H1 (cell line): Measurements from ENCODE around the gene TSHR.

ENCODE experiments used
- EZH2 ChIP-seq: fragments of 200-600 bp; sonication (generic); IDR thresholded peaks from 2 replicates; pipeline ENCODE4 v1.7.1; 2012; ENCODE audit warnings: low read depth, mild to moderate bottlenecking, moderate library complexity, low read length, inconsistent platforms; ENCODE audit not compliant: severe bottlenecking
- FOSL1 ChIP-seq: IDR thresholded peaks from 2 replicates; pipeline ENCODE4 v1.6.1; 2011; ENCODE audit warnings: mild to moderate bottlenecking, low read depth, low read length, moderate library complexity; ENCODE audit not compliant: insufficient read depth
- JUND ChIP-seq: IDR thresholded peaks from 2 replicates; pipeline ENCODE4 v1.6.1; 2011; ENCODE audit warnings: mild to moderate bottlenecking, improper control_type of control experiment, low read length
- POLR2A ChIP-seq, 2 experiments: IDR thresholded peaks; 1 replicate in 1 of 2; 2 replicates in 1 of 2; pipeline ENCODE4 v1.6.1; 2011; ENCODE audit warnings: low read depth in 2 of 2, low read length in 2 of 2, mild to moderate bottlenecking in 2 of 2; ENCODE audit errors: control extremely low read depth in 1 of 2
- SAP30 ChIP-seq: fragments of 300-600 bp; sonication (generic); IDR thresholded peaks from 2 replicates; pipeline ENCODE4 v1.7.1; 2012; ENCODE audit warnings: low read length, moderate library complexity, mild to moderate bottlenecking, inconsistent platforms; ENCODE audit not compliant: insufficient read depth, insufficient replicate concordance
- SIN3A ChIP-seq, 2 experiments: IDR thresholded peaks in 1 of 2; conservative IDR thresholded peaks in 1 of 2; 2 replicates each; pipeline ENCODE4 v1.6.1; 2011 to 2012; ENCODE audit warnings: low read length in 2 of 2, improper control_type of control experiment in 1 of 2, low read depth in 1 of 2, mild to moderate bottlenecking in 1 of 2
- TF ChIP-seq, protein P1 (sequence below), 3 experiments: IDR thresholded peaks; 1 replicate in 2 of 3; 2 replicates in 1 of 3; pipeline versions ENCODE4 v1.5.1 to v1.6.1; 2011; ENCODE audit warnings: low read length in 3 of 3, mild to moderate bottlenecking in 3 of 3, inconsistent platforms in 2 of 3, low read depth in 1 of 3, moderate library complexity in 1 of 3; ENCODE audit not compliant: insufficient read depth in 1 of 3; ENCODE audit errors: control extremely low read depth in 1 of 3
- TF ChIP-seq, protein P2 (sequence below): IDR thresholded peaks from 2 replicates; pipeline ENCODE4 v1.6.1; 2012; ENCODE audit warnings: inconsistent platforms
- TF ChIP-seq, protein P3 (sequence below): IDR thresholded peaks from 2 replicates; pipeline ENCODE4 v1.6.1; 2012; ENCODE audit warnings: inconsistent platforms

DNA sequence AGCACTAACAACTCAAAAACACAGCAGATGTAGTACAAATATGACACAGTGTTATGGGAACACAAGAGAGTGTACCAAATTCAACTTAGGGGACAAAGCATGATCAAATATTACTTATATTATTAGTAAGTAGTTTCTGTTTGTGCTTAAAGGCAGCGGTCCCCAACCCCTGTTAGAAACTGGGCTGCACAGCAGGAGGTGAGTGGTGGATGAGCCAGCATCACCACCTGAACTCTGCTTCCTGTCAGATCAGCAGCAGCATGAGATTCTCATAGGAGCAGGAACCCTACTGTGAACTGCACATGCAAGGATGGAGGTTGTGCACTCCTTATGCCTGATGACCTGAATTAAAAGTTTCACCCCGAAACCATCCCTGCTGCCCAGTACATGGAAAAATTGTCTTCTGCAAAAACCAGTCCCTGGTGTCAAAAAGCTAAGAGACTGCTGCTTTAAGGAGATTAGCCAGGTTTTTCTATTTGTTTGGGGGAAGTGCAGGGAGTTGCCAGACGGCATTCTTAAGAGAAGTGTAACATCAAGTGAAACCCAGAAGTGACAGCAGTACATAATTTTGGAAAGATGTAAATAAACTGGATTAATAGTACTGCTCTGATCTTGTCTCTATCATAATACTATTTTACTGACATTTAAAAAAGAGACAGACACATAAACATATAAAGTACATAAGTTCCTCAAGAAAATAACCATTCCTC is 238.7 kb downstream of the TSHR start:
- no peak for TF ChIP-seq POLR2A (IDR thresholded peaks at IDR 0.05; ENCODE audit: control extremely low read depth in 1 of 2, low read depth in 2 of 2, low read length in 2 of 2)
- TF ChIP-seq, protein P1, sequence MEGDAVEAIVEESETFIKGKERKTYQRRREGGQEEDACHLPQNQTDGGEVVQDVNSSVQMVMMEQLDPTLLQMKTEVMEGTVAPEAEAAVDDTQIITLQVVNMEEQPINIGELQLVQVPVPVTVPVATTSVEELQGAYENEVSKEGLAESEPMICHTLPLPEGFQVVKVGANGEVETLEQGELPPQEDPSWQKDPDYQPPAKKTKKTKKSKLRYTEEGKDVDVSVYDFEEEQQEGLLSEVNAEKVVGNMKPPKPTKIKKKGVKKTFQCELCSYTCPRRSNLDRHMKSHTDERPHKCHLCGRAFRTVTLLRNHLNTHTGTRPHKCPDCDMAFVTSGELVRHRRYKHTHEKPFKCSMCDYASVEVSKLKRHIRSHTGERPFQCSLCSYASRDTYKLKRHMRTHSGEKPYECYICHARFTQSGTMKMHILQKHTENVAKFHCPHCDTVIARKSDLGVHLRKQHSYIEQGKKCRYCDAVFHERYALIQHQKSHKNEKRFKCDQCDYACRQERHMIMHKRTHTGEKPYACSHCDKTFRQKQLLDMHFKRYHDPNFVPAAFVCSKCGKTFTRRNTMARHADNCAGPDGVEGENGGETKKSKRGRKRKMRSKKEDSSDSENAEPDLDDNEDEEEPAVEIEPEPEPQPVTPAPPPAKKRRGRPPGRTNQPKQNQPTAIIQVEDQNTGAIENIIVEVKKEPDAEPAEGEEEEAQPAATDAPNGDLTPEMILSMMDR (IDR thresholded peaks at IDR 0.05; ENCODE audit: control extremely low read depth in 1 of 3, insufficient read depth in 1 of 3, low read depth in 1 of 3, low read length in 3 of 3) = no peak
- TF ChIP-seq, protein P2, sequence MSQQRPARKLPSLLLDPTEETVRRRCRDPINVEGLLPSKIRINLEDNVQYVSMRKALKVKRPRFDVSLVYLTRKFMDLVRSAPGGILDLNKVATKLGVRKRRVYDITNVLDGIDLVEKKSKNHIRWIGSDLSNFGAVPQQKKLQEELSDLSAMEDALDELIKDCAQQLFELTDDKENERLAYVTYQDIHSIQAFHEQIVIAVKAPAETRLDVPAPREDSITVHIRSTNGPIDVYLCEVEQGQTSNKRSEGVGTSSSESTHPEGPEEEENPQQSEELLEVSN = no peak
- no peak for TF ChIP-seq EZH2
- TF ChIP-seq, protein P3, sequence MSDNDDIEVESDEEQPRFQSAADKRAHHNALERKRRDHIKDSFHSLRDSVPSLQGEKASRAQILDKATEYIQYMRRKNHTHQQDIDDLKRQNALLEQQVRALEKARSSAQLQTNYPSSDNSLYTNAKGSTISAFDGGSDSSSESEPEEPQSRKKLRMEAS = no peak
- TF ChIP-seq SIN3A (conservative IDR thresholded peaks at IDR 0.05 in 1 of 2, IDR thresholded peaks at IDR 0.05 in 1 of 2; ENCODE audit: low read depth in 1 of 2, low read length in 2 of 2) = no peak
- no peak for TF ChIP-seq SAP30
- no peak for TF ChIP-seq FOSL1
- TF ChIP-seq JUND = no peak
